PFSK-1 (cell line): ENCODE measurements around the gene TFAM.

ENCODE experiments used
- POLR2AphosphoS5 ChIP-seq: IDR thresholded peaks from 2 replicates; pipeline ENCODE4 v1.6.1; 2012; ENCODE audit warnings: low read depth, mild to moderate bottlenecking, control low read depth, low read length, moderate library complexity
- SIN3A ChIP-seq: IDR thresholded peaks from 2 replicates; pipeline ENCODE4 v1.6.1; 2012; ENCODE audit warnings: mild to moderate bottlenecking, low read length, moderate library complexity, borderline replicate concordance; ENCODE audit not compliant: insufficient read depth
- TAF1 ChIP-seq: IDR thresholded peaks from 2 replicates; pipeline ENCODE4 v1.6.1; 2012; ENCODE audit warnings: low read length, control low read depth, borderline replicate concordance; ENCODE audit not compliant: insufficient read depth
- TF ChIP-seq, protein P1 (sequence below), 2 experiments: IDR thresholded peaks; 2 replicates each; pipeline versions ENCODE4 v1.6.1 to v1.8.0; 2011 to 2012; ENCODE audit warnings: low read depth in 2 of 2, low read length in 2 of 2, control low read depth in 1 of 2, inconsistent platforms in 1 of 2, mild to moderate bottlenecking in 1 of 2, moderate library complexity in 1 of 2; ENCODE audit not compliant: insufficient read depth in 1 of 2

GRCh38 chr10:58341947-58342346, 43.3 kb upstream of the TFAM start:
- TF ChIP-seq POLR2AphosphoS5 (no peak), TAF1 (no peak), SIN3A (no peak)
- TF ChIP-seq, protein P1, sequence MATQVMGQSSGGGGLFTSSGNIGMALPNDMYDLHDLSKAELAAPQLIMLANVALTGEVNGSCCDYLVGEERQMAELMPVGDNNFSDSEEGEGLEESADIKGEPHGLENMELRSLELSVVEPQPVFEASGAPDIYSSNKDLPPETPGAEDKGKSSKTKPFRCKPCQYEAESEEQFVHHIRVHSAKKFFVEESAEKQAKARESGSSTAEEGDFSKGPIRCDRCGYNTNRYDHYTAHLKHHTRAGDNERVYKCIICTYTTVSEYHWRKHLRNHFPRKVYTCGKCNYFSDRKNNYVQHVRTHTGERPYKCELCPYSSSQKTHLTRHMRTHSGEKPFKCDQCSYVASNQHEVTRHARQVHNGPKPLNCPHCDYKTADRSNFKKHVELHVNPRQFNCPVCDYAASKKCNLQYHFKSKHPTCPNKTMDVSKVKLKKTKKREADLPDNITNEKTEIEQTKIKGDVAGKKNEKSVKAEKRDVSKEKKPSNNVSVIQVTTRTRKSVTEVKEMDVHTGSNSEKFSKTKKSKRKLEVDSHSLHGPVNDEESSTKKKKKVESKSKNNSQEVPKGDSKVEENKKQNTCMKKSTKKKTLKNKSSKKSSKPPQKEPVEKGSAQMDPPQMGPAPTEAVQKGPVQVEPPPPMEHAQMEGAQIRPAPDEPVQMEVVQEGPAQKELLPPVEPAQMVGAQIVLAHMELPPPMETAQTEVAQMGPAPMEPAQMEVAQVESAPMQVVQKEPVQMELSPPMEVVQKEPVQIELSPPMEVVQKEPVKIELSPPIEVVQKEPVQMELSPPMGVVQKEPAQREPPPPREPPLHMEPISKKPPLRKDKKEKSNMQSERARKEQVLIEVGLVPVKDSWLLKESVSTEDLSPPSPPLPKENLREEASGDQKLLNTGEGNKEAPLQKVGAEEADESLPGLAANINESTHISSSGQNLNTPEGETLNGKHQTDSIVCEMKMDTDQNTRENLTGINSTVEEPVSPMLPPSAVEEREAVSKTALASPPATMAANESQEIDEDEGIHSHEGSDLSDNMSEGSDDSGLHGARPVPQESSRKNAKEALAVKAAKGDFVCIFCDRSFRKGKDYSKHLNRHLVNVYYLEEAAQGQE (IDR thresholded peaks at IDR 0.05; ENCODE audit: insufficient read depth in 1 of 2, low read depth in 2 of 2, low read length in 2 of 2): no peak
